ENCODE results near the gene MAP4K2.

DNA sequence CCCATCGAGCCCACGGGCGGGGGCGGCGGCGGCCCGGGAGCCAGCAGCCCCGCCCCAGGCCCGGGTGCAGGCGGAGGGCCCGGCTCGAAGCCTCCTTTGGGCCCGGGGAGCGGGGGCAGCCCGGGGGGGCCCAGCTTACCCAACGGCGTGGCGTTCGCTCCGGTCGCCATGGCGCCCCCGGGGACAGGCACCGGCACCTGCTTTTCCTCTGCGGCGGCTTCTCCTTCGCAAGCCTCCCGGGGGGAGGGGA lies 24.9 kb downstream of the MAP4K2 start:
- TF ChIP-seq ZNF282 (CRISPR knock-in tag; IDR thresholded peaks at IDR 0.05), result no peak
- TF ChIP-seq GABPB2 (CRISPR knock-in tag; conservative IDR thresholded peaks at IDR 0.05), result no peak
- TF ChIP-seq, protein P1, sequence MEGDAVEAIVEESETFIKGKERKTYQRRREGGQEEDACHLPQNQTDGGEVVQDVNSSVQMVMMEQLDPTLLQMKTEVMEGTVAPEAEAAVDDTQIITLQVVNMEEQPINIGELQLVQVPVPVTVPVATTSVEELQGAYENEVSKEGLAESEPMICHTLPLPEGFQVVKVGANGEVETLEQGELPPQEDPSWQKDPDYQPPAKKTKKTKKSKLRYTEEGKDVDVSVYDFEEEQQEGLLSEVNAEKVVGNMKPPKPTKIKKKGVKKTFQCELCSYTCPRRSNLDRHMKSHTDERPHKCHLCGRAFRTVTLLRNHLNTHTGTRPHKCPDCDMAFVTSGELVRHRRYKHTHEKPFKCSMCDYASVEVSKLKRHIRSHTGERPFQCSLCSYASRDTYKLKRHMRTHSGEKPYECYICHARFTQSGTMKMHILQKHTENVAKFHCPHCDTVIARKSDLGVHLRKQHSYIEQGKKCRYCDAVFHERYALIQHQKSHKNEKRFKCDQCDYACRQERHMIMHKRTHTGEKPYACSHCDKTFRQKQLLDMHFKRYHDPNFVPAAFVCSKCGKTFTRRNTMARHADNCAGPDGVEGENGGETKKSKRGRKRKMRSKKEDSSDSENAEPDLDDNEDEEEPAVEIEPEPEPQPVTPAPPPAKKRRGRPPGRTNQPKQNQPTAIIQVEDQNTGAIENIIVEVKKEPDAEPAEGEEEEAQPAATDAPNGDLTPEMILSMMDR (IDR thresholded peaks at IDR 0.05 in 2 of 3, conservative IDR thresholded peaks at IDR 0.05 in 1 of 3; ENCODE audit: insufficient read depth in 2 of 3, low read depth in 1 of 3, low read length in 3 of 3), result no peak
- TF ChIP-seq ZC3H4 (CRISPR knock-in tag; IDR thresholded peaks at IDR 0.05; ENCODE audit: borderline replicate concordance), result no peak
- TF ChIP-seq, protein P2, sequence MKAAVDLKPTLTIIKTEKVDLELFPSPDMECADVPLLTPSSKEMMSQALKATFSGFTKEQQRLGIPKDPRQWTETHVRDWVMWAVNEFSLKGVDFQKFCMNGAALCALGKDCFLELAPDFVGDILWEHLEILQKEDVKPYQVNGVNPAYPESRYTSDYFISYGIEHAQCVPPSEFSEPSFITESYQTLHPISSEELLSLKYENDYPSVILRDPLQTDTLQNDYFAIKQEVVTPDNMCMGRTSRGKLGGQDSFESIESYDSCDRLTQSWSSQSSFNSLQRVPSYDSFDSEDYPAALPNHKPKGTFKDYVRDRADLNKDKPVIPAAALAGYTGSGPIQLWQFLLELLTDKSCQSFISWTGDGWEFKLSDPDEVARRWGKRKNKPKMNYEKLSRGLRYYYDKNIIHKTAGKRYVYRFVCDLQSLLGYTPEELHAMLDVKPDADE (conservative IDR thresholded peaks at IDR 0.05; ENCODE audit: control insufficient read depth, low read depth, low read length), result no peak; the same call in 1 of the 2 replicates
- TF ChIP-seq POLR2A (conservative IDR thresholded peaks at IDR 0.05), result no peak
- TF ChIP-seq TEAD4 (IDR thresholded peaks at IDR 0.05; ENCODE audit: low read length), result no peak
- no peak for TF ChIP-seq TEAD4 (CRISPR knock-in tag; IDR thresholded peaks at IDR 0.05; ENCODE audit: borderline replicate concordance)
- TF ChIP-seq SRSF7 (optimal IDR thresholded peaks at IDR 0.05; ENCODE audit: low read depth, low read length), result no peak
- TF ChIP-seq JUNB (CRISPR knock-in tag; conservative IDR thresholded peaks at IDR 0.05), result no peak
- TF ChIP-seq MCM7 (IDR thresholded peaks at IDR 0.05), result no peak
- TF ChIP-seq JUND (IDR thresholded peaks at IDR 0.05; ENCODE audit: borderline replicate concordance, low read depth, low read length), result no peak
- TF ChIP-seq JUND (tag; IDR thresholded peaks at IDR 0.05; ENCODE audit: borderline replicate concordance, low read depth, low read length), result no peak
- peak; percentile 68 for TF ChIP-seq KDM5B (IDR thresholded peaks at IDR 0.05; ENCODE audit: insufficient replicate concordance, low read depth, low read length)
- no peak for TF ChIP-seq GATA2 (CRISPR knock-in tag; IDR thresholded peaks at IDR 0.05)
- TF ChIP-seq BCOR (IDR thresholded peaks at IDR 0.05), result no peak

Data from K562 (cell line).